ENCODE measurements around the gene SPAG4. TPM values are rescaled to one million over a fixed set of nuclear protein-coding genes. Genes with fewer than 3 reads are reported as not detected.

SPAG4 gene
- total RNA-seq, 2 experiments from 2014 or later = 15.5 to 17.1 TPM

GRCh38 chr20:35587436-35587835, 28.2 kb upstream of the SPAG4 start:
- Histone ChIP-seq H3K27me3 (ENCODE audit: control insufficient read depth in 1 of 2, insufficient read depth in 2 of 2, low read length in 2 of 2) (no peaks in the 10 kb centered on the region), H3K36me3 (ENCODE audit: insufficient read depth, low read length) (no peaks in the 10 kb centered on the region), H3K4me3 (ENCODE audit: low read length) (no peak overlapping the region), H3K4me1 (ENCODE audit: insufficient read depth, low read length) (no peaks in the 10 kb centered on the region), H3K27ac (ENCODE audit: low read depth in 1 of 2, low read length in 2 of 2) (no peak overlapping the region), H3K9me3 (ENCODE audit: control insufficient read depth in 1 of 2, insufficient read depth in 1 of 2, low read length in 2 of 2) (peaks cover 0 to 6% of the 10 kb centered on the region in 2 experiments)
- Mint-ChIP-seq H3K36me3 (ENCODE audit: low read depth) (no peaks in the 10 kb centered on the region), H3K27ac (no peak overlapping the region), H3K4me1 (ENCODE audit: low read depth) (no peaks in the 10 kb centered on the region), H3K9me3 (no peaks in the 10 kb centered on the region), H3K4me3 (no peak overlapping the region), H3K27me3 (no peaks in the 10 kb centered on the region)
- no peak for DNase-seq
- POLR2A ChIA-PET = no interaction called here
- intact Hi-C loops (cut with DNase I, micrococcal nuclease) = no loop called here
- CTCF ChIA-PET = no interaction called here
- no peak for TF ChIP-seq CTCF (IDR thresholded peaks at IDR 0.05)
- no peak for ATAC-seq (ENCODE audit: poor library complexity)

GRCh38 chr20:35588397-35588796, 27.2 kb upstream of the SPAG4 start:
- H3K9me3 Mint-ChIP-seq = no peaks in the 10 kb centered on the region
- no peak overlapping the region for H3K4me3 Mint-ChIP-seq
- no peaks in the 10 kb centered on the region for H3K27me3 Mint-ChIP-seq
- no peak for DNase-seq
- Histone ChIP-seq H3K4me3 (ENCODE audit: low read length) (no peak overlapping the region), H3K9me3 (ENCODE audit: control insufficient read depth in 1 of 2, insufficient read depth in 1 of 2, low read length in 2 of 2) (no peaks in the 10 kb centered on the region), H3K27ac (ENCODE audit: low read depth in 1 of 2, low read length in 2 of 2) (no peak overlapping the region), H3K36me3 (ENCODE audit: insufficient read depth, low read length) (no peaks in the 10 kb centered on the region), H3K4me1 (ENCODE audit: insufficient read depth, low read length) (no peaks in the 10 kb centered on the region), H3K27me3 (ENCODE audit: control insufficient read depth in 1 of 2, insufficient read depth in 2 of 2, low read length in 2 of 2) (no peaks in the 10 kb centered on the region)
- POLR2A ChIA-PET = no interaction called here
- CTCF ChIA-PET = interaction anchor here (0.7 kb wide), 1 partner anchor 353 kb away, joined by 3 read pairs; no protein-coding TSS in a partner anchor
- H3K36me3 Mint-ChIP-seq (ENCODE audit: low read depth) = no peaks in the 10 kb centered on the region
- H3K4me1 Mint-ChIP-seq (ENCODE audit: low read depth) = no peaks in the 10 kb centered on the region
- no peak for TF ChIP-seq CTCF (IDR thresholded peaks at IDR 0.05)
- intact Hi-C loops (cut with DNase I, micrococcal nuclease) = no loop called here
- no peak for ATAC-seq (ENCODE audit: poor library complexity)
- no peak overlapping the region for H3K27ac Mint-ChIP-seq

- H3K4me3 Mint-ChIP-seq = no peak overlapping the region
- ChIA-PET CTCF (no interaction called here), POLR2A (no interaction called here)
- ATAC-seq (ENCODE audit: poor library complexity) (no peak), DNase-seq (no peak)
- H3K36me3 Mint-ChIP-seq (ENCODE audit: low read depth) = no peaks in the 10 kb centered on the region
- Histone ChIP-seq H3K27me3 (ENCODE audit: control insufficient read depth in 1 of 2, insufficient read depth in 2 of 2, low read length in 2 of 2) (no peaks in the 10 kb centered on the region), H3K4me3 (ENCODE audit: low read length) (no peak overlapping the region), H3K36me3 (ENCODE audit: insufficient read depth, low read length) (no peaks in the 10 kb centered on the region), H3K27ac (ENCODE audit: low read depth in 1 of 2, low read length in 2 of 2) (no peak overlapping the region), H3K4me1 (ENCODE audit: insufficient read depth, low read length) (no peaks in the 10 kb centered on the region), H3K9me3 (ENCODE audit: control insufficient read depth in 1 of 2, insufficient read depth in 1 of 2, low read length in 2 of 2) (no peaks in the 10 kb centered on the region)
- intact Hi-C loops (cut with DNase I, micrococcal nuclease) = no loop called here
- no peak for TF ChIP-seq CTCF (IDR thresholded peaks at IDR 0.05)
- H3K27me3 Mint-ChIP-seq = peaks cover 4% of the 10 kb centered on the region
- H3K4me1 Mint-ChIP-seq (ENCODE audit: low read depth) = no peaks in the 10 kb centered on the region
- H3K9me3 Mint-ChIP-seq = no peaks in the 10 kb centered on the region
- H3K27ac Mint-ChIP-seq = no peak overlapping the region
Observed at GRCh38 chr20:35592339-35592974, 23.2 kb upstream of the SPAG4 start.

Measured in CD4-positive, alpha-beta T cell (primary cell).